ENCODE measurements around the gene SLC35F6. TPM values are rescaled to one million over a fixed set of nuclear protein-coding genes. Genes with fewer than 3 reads are reported as not detected.
"Not testable (repeated sequence)": the region's sequence is repeated elsewhere in the genome, so short reads cannot be mapped to it uniquely, and the experiment has no call there.

Gene SLC35F6
- total and polyA plus RNA-seq, 12 donors, result 13.2 to 36.2 (median 21.3) TPM

DNA sequence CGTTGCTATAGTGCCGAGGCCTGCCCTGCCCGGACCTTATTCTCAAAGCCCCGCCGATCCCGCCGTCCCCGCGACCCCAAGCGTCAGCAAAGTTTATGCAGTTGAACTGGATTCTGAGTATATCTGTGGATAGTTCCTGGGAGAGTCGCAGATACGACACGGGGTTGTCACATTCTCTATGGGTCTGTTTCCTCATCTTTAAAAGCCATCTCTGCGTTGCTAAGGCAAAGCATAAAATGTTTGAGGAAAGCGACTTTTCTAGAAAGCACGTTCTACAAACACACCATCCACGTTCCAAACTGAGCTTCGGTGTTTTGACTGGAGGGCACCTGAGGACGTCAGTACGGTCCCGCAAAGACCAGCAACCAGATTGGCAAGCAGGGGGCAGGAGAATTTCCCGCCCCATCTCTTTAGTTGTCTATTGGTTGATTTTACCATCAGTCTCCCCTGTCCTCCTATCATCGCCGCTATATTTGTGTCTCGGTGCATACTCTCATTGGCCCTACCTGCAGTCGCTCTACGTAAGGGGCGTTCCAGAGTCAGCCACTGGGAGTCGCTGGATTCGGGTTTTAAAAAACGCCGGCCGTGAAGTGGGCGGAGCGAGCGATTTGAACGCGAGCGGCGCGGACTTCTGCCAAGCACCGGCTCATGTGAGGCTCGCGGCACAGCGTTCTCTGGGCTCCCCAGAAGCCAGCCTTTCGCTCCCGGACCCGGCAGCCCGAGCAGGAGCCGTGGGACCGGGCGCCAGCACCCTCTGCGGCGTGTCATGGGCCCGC, 21.5 kb downstream of the SLC35F6 start, which contains the start of gene CENPA:
TSS of gene CENPA (plus strand) at position 626 of the 776 bp plus-strand sequence. CDS start at position 767, 141 bp downstream.
- H3K27ac ChIP-seq, result peak within 1 kb of the TSS in 5 of 10 donors; percentile 33 to 77 (median 42)
- H3K27me3 ChIP-seq, result peaks cover 0 to 6% (median 0%) of the 10 kb centered on the region in 7 donors
- WGBS, 2 donors, result 1% methylated on average over 55 of the region's 55 CpGs
- intact Hi-C loops (cut with DNase I), result loop anchor here in 1 of 10 donors (10.0 kb wide), 1 partner anchor 419 kb away; no protein-coding TSS in a partner anchor
- H3K4me1 ChIP-seq, result peaks cover 0 to 18% (median 12%) of the 10 kb centered on the region in 9 donors
- peaks cover 0 to 1% (median 0%) of the 10 kb centered on the region in 11 donors for H3K9me3 ChIP-seq
- peak within 1 kb of the TSS; percentile 54 to 94 (median 70) for H3K4me3 ChIP-seq
- H3K36me3 ChIP-seq, result peaks cover 0 to 12% (median 5%) of the 10 kb centered on the region in 9 donors
- TF ChIP-seq, protein P1, sequence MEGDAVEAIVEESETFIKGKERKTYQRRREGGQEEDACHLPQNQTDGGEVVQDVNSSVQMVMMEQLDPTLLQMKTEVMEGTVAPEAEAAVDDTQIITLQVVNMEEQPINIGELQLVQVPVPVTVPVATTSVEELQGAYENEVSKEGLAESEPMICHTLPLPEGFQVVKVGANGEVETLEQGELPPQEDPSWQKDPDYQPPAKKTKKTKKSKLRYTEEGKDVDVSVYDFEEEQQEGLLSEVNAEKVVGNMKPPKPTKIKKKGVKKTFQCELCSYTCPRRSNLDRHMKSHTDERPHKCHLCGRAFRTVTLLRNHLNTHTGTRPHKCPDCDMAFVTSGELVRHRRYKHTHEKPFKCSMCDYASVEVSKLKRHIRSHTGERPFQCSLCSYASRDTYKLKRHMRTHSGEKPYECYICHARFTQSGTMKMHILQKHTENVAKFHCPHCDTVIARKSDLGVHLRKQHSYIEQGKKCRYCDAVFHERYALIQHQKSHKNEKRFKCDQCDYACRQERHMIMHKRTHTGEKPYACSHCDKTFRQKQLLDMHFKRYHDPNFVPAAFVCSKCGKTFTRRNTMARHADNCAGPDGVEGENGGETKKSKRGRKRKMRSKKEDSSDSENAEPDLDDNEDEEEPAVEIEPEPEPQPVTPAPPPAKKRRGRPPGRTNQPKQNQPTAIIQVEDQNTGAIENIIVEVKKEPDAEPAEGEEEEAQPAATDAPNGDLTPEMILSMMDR (IDR thresholded peaks at IDR 0.05), result peak in 8 of 9 donors; percentile 32 to 63 (median 54)
- peak; percentile 98 to 100 (median 100) for ATAC-seq
- peak; percentile 94 to 99 for DNase-seq

DNA sequence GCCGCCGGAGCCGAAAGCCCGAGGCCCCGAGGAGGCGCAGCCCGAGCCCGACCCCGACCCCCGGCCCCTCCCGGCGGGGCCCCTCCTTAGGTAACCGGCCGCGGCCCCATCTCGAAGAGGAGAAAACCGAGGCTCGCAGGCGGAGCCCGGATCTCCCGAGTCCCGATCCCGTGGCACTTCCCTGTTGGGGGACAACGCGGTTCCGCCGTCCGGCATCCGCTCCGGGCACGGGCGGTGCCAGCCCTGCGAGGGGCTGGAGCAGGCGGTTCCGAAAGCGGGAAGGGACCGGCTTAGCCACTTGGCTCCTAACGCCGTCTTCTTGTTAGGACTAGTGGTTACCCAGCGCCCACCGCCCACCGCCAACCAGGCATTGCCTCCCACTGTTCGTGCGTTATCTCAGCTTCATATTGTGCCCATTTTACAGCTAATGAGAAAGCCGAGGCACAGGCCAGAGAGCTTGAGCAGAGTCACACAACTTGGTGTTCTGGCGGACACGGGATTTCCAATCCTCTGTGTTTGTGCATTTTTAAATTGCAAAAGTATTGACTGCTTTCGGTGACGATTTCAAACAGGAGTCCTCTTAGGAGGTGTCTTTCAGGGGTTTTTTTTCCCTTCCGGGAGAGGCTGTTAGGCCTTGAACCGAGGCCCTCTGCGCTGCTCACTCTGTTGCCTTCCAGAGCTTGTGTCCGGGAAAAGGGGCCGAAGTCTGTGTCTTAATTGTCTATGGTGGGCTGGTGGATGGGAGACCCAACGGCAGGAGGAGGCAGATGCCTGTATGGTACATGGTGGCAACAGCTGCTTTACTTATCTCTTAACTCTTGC, 22.3 kb downstream of the SLC35F6 start:
- intact Hi-C loops (cut with DNase I), result loop anchor here in 1 of 10 donors (10.0 kb wide), 1 partner anchor 418 kb away; no protein-coding TSS in a partner anchor
- H3K27me3 ChIP-seq, result peaks cover 0 to 6% (median 0%) of the 10 kb centered on the region in 7 donors
- H3K27ac ChIP-seq, result peak overlapping the region in 1 of 10 donors; percentile 77
- DNase-seq (no peak), ATAC-seq (peak in 3 of 8 donors; percentile 1 to 34 (median 14))
- peaks cover 0 to 9% (median 0%) of the 10 kb centered on the region in 11 donors for H3K9me3 ChIP-seq
- H3K4me3 ChIP-seq, result peak overlapping the region; percentile 54 to 94 (median 70)
- TF ChIP-seq, protein P1 (IDR thresholded peaks at IDR 0.05), result no peak
- H3K4me1 ChIP-seq, result peaks cover 0 to 18% (median 12%) of the 10 kb centered on the region in 9 donors
- WGBS, 2 donors, result 4% methylated on average over 52 to 55 of the region's 55 CpGs
- H3K36me3 ChIP-seq, result peaks cover 0 to 6% (median 0%) of the 10 kb centered on the region in 9 donors

DNA sequence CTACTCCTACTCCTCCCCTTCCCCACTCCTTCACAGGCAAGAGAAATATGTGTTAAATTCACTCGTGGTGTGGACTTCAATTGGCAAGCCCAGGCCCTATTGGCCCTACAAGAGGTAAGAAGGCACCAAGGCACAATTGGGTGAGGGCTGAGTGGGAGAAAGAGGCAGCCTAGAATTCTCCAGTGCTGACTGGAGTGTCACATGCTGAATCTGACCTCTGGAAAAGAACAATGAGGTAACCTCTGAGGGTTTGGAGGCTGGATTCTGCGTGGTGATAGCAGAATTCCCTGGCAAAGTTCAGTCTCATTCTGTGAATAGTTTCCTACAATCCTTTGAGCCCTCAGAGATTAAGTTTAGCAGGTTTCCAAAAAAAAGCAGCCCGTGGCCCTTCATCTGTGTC, 28.6 kb downstream of the SLC35F6 start:
- peak overlapping the region in 3 of 10 donors; percentile 30 to 48 (median 42) for H3K27ac ChIP-seq
- intact Hi-C loops (cut with DNase I), result no loop called here
- H3K4me3 ChIP-seq, result peak overlapping the region in 1 of 10 donors; percentile 17
- H3K9me3 ChIP-seq, result peaks cover 0 to 11% (median 0%) of the 10 kb centered on the region in 11 donors
- WGBS, 2 donors, result 58 to 67% methylated on average over 3 of the region's 3 CpGs
- no peaks in the 10 kb centered on the region for H3K27me3 ChIP-seq
- TF ChIP-seq, protein P1 (IDR thresholded peaks at IDR 0.05), result no peak
- no peak for DNase-seq
- H3K4me1 ChIP-seq, result peaks cover 0 to 4% (median 0%) of the 10 kb centered on the region in 9 donors
- peak in 4 of 8 donors; percentile 47 to 64 (median 54) for ATAC-seq
- peaks cover 0 to 35% (median 0%) of the 10 kb centered on the region in 9 donors for H3K36me3 ChIP-seq

DNA sequence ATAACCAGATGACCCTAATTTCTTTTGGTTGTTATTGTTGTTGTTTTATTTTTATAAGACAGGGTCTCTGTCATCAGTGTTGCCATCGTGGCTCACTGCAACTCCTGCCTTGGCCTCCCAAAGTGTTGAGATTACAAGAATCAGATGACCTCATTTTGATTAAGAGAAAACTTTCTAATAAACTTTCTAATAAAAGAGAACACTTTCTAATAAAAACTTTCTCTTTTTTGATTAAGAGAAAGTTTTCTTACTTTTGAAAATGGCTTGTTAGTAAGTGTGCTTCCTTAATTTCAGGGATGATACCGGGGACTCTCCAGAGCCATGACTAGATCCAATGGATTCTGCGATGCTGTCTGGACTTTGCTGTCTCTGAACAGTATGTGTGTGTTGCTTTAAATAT, 29.4 kb downstream of the SLC35F6 start:
- WGBS, 2 donors, result 84 to 88% methylated on average over 3 of the region's 3 CpGs

DNA sequence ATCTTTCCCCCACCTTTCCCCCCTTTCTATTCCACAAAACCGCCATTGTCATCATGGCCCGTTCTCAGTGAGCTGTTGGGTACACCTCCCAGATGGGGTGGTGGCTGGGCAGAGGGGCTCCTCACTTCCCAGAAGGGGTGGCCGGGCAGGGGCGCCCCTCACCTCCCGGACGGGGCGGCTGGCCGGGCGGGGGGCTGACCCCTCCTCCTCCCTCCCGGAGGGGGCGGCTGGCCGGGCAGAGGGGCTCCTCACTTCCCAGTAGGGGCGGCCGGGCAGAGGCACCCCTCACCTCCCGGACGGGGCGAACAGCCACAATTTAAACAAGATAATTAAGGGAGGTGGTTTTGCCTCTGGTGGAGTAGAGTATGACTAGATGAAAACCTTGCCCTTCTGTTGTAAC, 31.1 kb downstream of the SLC35F6 start:
- intact Hi-C loops (cut with DNase I); H3K4me3 ChIP-seq; DNase-seq; H3K27ac ChIP-seq; ATAC-seq; H3K4me1 ChIP-seq; H3K27me3 ChIP-seq: not testable (repeated sequence)
- Histone ChIP-seq H3K36me3 (peaks cover 0 to 32% (median 0%) of the 10 kb centered on the region in 9 donors), H3K9me3 (peaks cover 0 to 11% (median 0%) of the 10 kb centered on the region in 11 donors)
- 95 to 98% methylated on average over 17 of the region's 17 CpGs for WGBS, 2 donors

More for the DNA sequence above, 29.4 kb downstream of the SLC35F6 start:
- no peak for DNase-seq
- intact Hi-C loops (cut with DNase I), result no loop called here
- TF ChIP-seq, protein P1 (IDR thresholded peaks at IDR 0.05), result no peak
- H3K36me3 ChIP-seq, result peaks cover 0 to 35% (median 0%) of the 10 kb centered on the region in 9 donors
- H3K9me3 ChIP-seq, result peaks cover 0 to 11% (median 0%) of the 10 kb centered on the region in 11 donors
- no peak for ATAC-seq
- H3K27ac ChIP-seq, result peak overlapping the region in 2 of 10 donors; percentile 42 to 48
- H3K27me3 ChIP-seq, result no peaks in the 10 kb centered on the region
- peaks cover 0 to 4% (median 0%) of the 10 kb centered on the region in 9 donors for H3K4me1 ChIP-seq
- peak overlapping the region in 2 of 10 donors; percentile 7 to 17 for H3K4me3 ChIP-seq

All from heart right ventricle (tissue), 16 donors.